Measurements from ENCODE around the gene AMDHD2.
"Not testable (repeated sequence)": the region's sequence is repeated elsewhere in the genome, so short reads cannot be mapped to it uniquely, and the experiment has no call there.

GRCh38 chr16:2540912-2541311 is 20.7 kb downstream of the AMDHD2 start:
- not testable (repeated sequence) for TF ChIP-seq CTCF (conservative IDR thresholded peaks at IDR 0.05; ENCODE audit: low read length); EZH2phosphoT487 (IDR thresholded peaks at IDR 0.05; ENCODE audit: borderline replicate concordance)
